SK-N-SH (cell line): ENCODE results near the gene ATG16L1.

Experiments
- CTCF ChIP-seq: fragments of 200-600 bp; sonication (generic); IDR thresholded peaks from 2 replicates; pipeline ENCODE4 v1.6.1; 2017; ENCODE audit warnings: antibody characterized with exemption, mild to moderate bottlenecking, moderate library complexity
- EZH2phosphoT487 ChIP-seq: fragments of 200-600 bp; sonication (generic); IDR thresholded peaks from 2 replicates; pipeline ENCODE4 v1.6.1; 2017; ENCODE audit warnings: low read depth, mixed run types, mild to moderate bottlenecking, antibody characterized with exemption, moderate library complexity, borderline replicate concordance
- FOXM1 ChIP-seq: IDR thresholded peaks from 2 replicates; pipeline ENCODE4 v1.4.0; 2012; ENCODE audit warnings: low read depth, mild to moderate bottlenecking
- GABPA ChIP-seq: IDR thresholded peaks from 2 replicates; pipeline ENCODE4 v1.4.0; 2012; ENCODE audit warnings: low read depth, mild to moderate bottlenecking
- IRF3 ChIP-seq: fragments of 150-350 bp; IDR thresholded peaks from 2 replicates; pipeline ENCODE4 v1.6.1; 2016; ENCODE audit warnings: mild to moderate bottlenecking, low read depth, low read length
- MXI1 ChIP-seq: IDR thresholded peaks from 2 replicates; pipeline ENCODE4 v1.6.1; 2012; ENCODE audit warnings: mild to moderate bottlenecking, low read depth, low read length, improper control_type of control experiment
- POLR2AphosphoS5 ChIP-seq: IDR thresholded peaks from 2 replicates; pipeline ENCODE4 v1.6.1; 2012; ENCODE audit warnings: low read depth, low read length
- RCOR1 ChIP-seq: fragments of 150-350 bp; IDR thresholded peaks from 2 replicates; pipeline ENCODE4 v1.6.1; 2017; ENCODE audit warnings: antibody characterized with exemption, low read length
- RFX5 ChIP-seq: IDR thresholded peaks from 2 replicates; pipeline ENCODE4 v1.6.1; 2012; ENCODE audit warnings: mild to moderate bottlenecking, improper control_type of control experiment, low read length
- RXRA ChIP-seq: IDR thresholded peaks from 2 replicates; pipeline ENCODE4 v1.4.0; 2012; ENCODE audit warnings: low read depth, mild to moderate bottlenecking, borderline replicate concordance
- USF1 ChIP-seq: IDR thresholded peaks from 2 replicates; pipeline ENCODE4 v1.4.0; 2012; ENCODE audit warnings: low read depth, borderline replicate concordance
- TF ChIP-seq, protein P1 (sequence below): IDR thresholded peaks from 2 replicates; pipeline ENCODE4 v1.6.1; 2012; ENCODE audit warnings: mild to moderate bottlenecking, low read depth, low read length, moderate library complexity
- TF ChIP-seq, protein P2 (sequence below): IDR thresholded peaks from 2 replicates; pipeline ENCODE4 v1.4.0; 2012; ENCODE audit warnings: low read depth, borderline replicate concordance

GRCh38 chr2:233323851-233324250 lies 72.4 kb downstream of the ATG16L1 start:
- TF ChIP-seq CTCF (no peak), FOXM1 (no peak), RFX5 (no peak), RXRA (no peak), USF1 (no peak), IRF3 (no peak), RCOR1 (no peak), EZH2phosphoT487 (no peak), MXI1 (no peak), POLR2AphosphoS5 (no peak), GABPA (no peak)
- TF ChIP-seq, protein P1, sequence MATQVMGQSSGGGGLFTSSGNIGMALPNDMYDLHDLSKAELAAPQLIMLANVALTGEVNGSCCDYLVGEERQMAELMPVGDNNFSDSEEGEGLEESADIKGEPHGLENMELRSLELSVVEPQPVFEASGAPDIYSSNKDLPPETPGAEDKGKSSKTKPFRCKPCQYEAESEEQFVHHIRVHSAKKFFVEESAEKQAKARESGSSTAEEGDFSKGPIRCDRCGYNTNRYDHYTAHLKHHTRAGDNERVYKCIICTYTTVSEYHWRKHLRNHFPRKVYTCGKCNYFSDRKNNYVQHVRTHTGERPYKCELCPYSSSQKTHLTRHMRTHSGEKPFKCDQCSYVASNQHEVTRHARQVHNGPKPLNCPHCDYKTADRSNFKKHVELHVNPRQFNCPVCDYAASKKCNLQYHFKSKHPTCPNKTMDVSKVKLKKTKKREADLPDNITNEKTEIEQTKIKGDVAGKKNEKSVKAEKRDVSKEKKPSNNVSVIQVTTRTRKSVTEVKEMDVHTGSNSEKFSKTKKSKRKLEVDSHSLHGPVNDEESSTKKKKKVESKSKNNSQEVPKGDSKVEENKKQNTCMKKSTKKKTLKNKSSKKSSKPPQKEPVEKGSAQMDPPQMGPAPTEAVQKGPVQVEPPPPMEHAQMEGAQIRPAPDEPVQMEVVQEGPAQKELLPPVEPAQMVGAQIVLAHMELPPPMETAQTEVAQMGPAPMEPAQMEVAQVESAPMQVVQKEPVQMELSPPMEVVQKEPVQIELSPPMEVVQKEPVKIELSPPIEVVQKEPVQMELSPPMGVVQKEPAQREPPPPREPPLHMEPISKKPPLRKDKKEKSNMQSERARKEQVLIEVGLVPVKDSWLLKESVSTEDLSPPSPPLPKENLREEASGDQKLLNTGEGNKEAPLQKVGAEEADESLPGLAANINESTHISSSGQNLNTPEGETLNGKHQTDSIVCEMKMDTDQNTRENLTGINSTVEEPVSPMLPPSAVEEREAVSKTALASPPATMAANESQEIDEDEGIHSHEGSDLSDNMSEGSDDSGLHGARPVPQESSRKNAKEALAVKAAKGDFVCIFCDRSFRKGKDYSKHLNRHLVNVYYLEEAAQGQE = no peak
- TF ChIP-seq, protein P2, sequence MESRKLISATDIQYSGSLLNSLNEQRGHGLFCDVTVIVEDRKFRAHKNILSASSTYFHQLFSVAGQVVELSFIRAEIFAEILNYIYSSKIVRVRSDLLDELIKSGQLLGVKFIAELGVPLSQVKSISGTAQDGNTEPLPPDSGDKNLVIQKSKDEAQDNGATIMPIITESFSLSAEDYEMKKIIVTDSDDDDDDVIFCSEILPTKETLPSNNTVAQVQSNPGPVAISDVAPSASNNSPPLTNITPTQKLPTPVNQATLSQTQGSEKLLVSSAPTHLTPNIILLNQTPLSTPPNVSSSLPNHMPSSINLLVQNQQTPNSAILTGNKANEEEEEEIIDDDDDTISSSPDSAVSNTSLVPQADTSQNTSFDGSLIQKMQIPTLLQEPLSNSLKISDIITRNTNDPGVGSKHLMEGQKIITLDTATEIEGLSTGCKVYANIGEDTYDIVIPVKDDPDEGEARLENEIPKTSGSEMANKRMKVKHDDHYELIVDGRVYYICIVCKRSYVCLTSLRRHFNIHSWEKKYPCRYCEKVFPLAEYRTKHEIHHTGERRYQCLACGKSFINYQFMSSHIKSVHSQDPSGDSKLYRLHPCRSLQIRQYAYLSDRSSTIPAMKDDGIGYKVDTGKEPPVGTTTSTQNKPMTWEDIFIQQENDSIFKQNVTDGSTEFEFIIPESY = no peak
